ENCODE results near the gene RAD54L. TPM values are rescaled to one million over a fixed set of nuclear protein-coding genes. Genes with fewer than 3 reads are reported as not detected.
"Not testable (repeated sequence)": the region's sequence is repeated elsewhere in the genome, so short reads cannot be mapped to it uniquely, and the experiment has no call there.

RAD54L gene
- total and polyA plus RNA-seq, 9 donors, result 0.28 to 1.4 (median 0.65) TPM; not detected in 1

- TF ChIP-seq CTCF (IDR thresholded peaks at IDR 0.05) (no peak), POLR2A (IDR thresholded peaks at IDR 0.05) (no peak), EP300 (IDR thresholded peaks at IDR 0.05) (no peak)
- Histone ChIP-seq H3K4me1 (ENCODE audit: insufficient read depth) (peaks cover 6% of the 10 kb centered on the region), H3K27me3 (no peaks in the 10 kb centered on the region), H3K9me3 (peaks cover 0 to 3% of the 10 kb centered on the region in 2 donors), H3K36me3 (no peaks in the 10 kb centered on the region), H3K4me3 (no peak overlapping the region), H3K27ac (no peak overlapping the region)
- 90 to 92% (median 91%) methylated on average over 16 of the region's 16 CpGs for WGBS, 3 donors
- intact Hi-C loops (cut with DNase I), result no loop called here
- DNase-seq, result no peak
Measured at GRCh38 chr1:46309401-46310159, 62.0 kb downstream of the RAD54L start.

DNA sequence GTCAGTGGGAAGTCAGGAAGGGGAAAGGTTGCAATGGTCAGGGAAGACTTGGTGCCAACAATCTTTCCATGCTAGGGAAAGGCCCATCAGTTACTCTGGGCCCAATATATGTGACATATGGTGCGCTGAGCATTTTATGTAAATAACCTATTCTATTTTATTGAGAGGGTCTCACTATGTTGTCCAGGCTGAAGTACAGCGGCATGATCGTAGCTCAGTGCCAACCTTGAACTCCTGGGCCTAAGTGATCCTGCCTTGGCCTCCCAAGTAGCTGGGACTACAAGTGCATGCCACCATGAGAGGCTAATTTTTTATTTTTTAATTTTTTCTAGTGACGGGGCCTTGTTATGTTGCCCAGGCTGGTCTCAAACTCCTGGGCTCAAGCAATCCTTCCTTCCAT lies 62.8 kb downstream of the RAD54L start:
- no peak for DNase-seq
- no peak overlapping the region for H3K4me3 ChIP-seq
- intact Hi-C loops (cut with DNase I), result no loop called here
- H3K36me3 ChIP-seq, result no peaks in the 10 kb centered on the region
- no peaks in the 10 kb centered on the region for H3K27me3 ChIP-seq
- TF ChIP-seq EP300 (IDR thresholded peaks at IDR 0.05) (no peak), POLR2A (IDR thresholded peaks at IDR 0.05) (no peak), CTCF (IDR thresholded peaks at IDR 0.05) (no peak)
- WGBS, 3 donors, result 96 to 99% (median 98%) methylated on average over 4 of the region's 4 CpGs
- peaks cover 2% of the 10 kb centered on the region for H3K4me1 ChIP-seq (ENCODE audit: insufficient read depth)
- H3K27ac ChIP-seq, result no peak overlapping the region
- peaks cover 0 to 3% of the 10 kb centered on the region in 2 donors for H3K9me3 ChIP-seq

GRCh38 chr1:46315669-46316403 lies 68.3 kb downstream of the RAD54L start:
- no peaks in the 10 kb centered on the region for H3K4me1 ChIP-seq (ENCODE audit: insufficient read depth)
- no peak overlapping the region for H3K27ac ChIP-seq
- TF ChIP-seq CTCF (IDR thresholded peaks at IDR 0.05), result no peak
- TF ChIP-seq EP300 (IDR thresholded peaks at IDR 0.05), result no peak
- no peak for TF ChIP-seq POLR2A (IDR thresholded peaks at IDR 0.05)
- DNase-seq, result no peak
- H3K27me3 ChIP-seq, result no peaks in the 10 kb centered on the region
- no peaks in the 10 kb centered on the region for H3K36me3 ChIP-seq
- no peak overlapping the region for H3K4me3 ChIP-seq
- WGBS, 3 donors, result 86 to 87% (median 87%) methylated on average over 3 of the region's 3 CpGs
- peaks cover 0 to 3% of the 10 kb centered on the region in 2 donors for H3K9me3 ChIP-seq
- intact Hi-C loops (cut with DNase I), result no loop called here

DNA sequence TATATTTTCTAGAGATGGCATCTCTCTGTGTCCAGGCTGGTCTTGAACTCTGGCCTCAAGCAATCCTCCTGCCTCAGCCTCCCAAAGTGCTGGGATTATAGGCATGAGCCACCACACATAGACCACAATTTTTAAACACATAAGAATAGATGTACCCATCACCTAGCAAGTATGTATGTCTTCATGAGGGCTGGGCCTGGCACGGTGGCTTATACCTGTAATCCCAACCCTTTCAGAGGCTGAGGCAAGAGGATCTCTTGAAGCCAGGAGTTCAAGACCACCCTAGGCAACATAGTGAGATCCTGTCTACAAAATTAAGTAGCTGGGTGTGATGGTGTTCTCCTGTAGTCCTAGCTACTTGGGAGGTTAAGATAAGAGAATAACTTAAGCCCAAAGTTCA lies 69.8 kb downstream of the RAD54L start:
- 85 to 96% (median 88%) methylated on average over 1 of the region's 1 CpG for WGBS, 3 donors
- no peaks in the 10 kb centered on the region for H3K27me3 ChIP-seq
- intact Hi-C loops (cut with DNase I), result no loop called here
- no peak for DNase-seq
- TF ChIP-seq CTCF (IDR thresholded peaks at IDR 0.05) (no peak), EP300 (IDR thresholded peaks at IDR 0.05) (no peak), POLR2A (IDR thresholded peaks at IDR 0.05) (no peak)
- H3K9me3 ChIP-seq, result peaks cover 0 to 3% of the 10 kb centered on the region in 2 donors
- H3K4me3 ChIP-seq, result no peak overlapping the region
- H3K4me1 ChIP-seq (ENCODE audit: insufficient read depth), result no peaks in the 10 kb centered on the region
- no peaks in the 10 kb centered on the region for H3K36me3 ChIP-seq
- H3K27ac ChIP-seq, result no peak overlapping the region

DNA sequence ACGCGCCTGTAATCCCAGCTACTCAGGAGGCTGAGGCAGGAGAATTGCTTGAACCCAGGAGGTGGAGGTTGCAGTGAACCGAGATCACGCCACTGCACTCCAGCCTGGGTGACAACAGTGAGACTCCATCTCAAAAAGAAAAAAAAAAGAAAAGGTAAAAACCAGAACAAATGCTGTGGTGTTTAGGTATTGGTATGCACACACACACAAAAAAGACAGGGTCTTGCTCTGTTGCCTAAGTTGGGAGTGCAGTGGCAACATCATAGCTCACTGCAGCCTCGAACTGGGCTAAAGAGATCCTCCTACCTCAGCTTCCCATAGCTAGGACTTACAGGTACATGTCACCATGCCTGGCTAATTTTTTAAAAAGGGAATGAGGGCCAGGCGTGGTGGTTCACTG lies 71.7 kb downstream of the RAD54L start:
- H3K27me3 ChIP-seq; DNase-seq; H3K9me3 ChIP-seq; H3K4me3 ChIP-seq; H3K27ac ChIP-seq; intact Hi-C loops (cut with DNase I); H3K4me1 ChIP-seq (ENCODE audit: insufficient read depth); H3K36me3 ChIP-seq: not testable (repeated sequence)
- WGBS, 3 donors, result 84 to 92% (median 90%) methylated on average over 6 of the region's 6 CpGs

- H3K4me3 ChIP-seq; H3K27me3 ChIP-seq; H3K27ac ChIP-seq; H3K9me3 ChIP-seq; DNase-seq; H3K36me3 ChIP-seq; intact Hi-C loops (cut with DNase I); H3K4me1 ChIP-seq (ENCODE audit: insufficient read depth): not testable (repeated sequence)
- 71 to 76% (median 74%) methylated on average over 13 of the region's 13 CpGs for WGBS, 3 donors
Measured at GRCh38 chr1:46319960-46320914, 72.7 kb downstream of the RAD54L start.
